Uterus (tissue), 4 donors: ENCODE data around the gene B4GAT1. TPM values are rescaled to one million over a fixed set of nuclear protein-coding genes. Genes with fewer than 3 reads are reported as not detected.
A peak's percentile ranks its signal among the peaks of the same experiment; 100 is the strongest.

Source experiments
- DNase-seq, 2 donors: peaks; one replicate each; pipeline ENCODE4 v3.0.0-alpha.2; 2019 to 2020
- H3K27ac ChIP-seq, 2 donors: fragments of 200-600 bp; sonication (generic); 1 replicate in 1 of 2; 2 replicates in 1 of 2; pipeline ENCODE4 v1.5.1; 2016 to 2018
- H3K27me3 ChIP-seq, 2 donors: fragments of 200-600 bp; sonication (generic); one replicate each; pipeline ENCODE4 v1.5.1; 2018 to 2019; ENCODE audit warnings: control low read depth in 1 of 2
- H3K36me3 ChIP-seq, 2 donors: fragments of 200-600 bp; sonication (generic); one replicate each; pipeline ENCODE4 v1.5.1; 2019; ENCODE audit warnings: control low read depth in 1 of 2
- H3K4me1 ChIP-seq, 2 donors: fragments of 200-600 bp; sonication (generic); one replicate each; pipeline ENCODE4 v1.5.1; 2018 to 2019; ENCODE audit warnings: control low read depth in 1 of 2
- H3K4me3 ChIP-seq, 2 donors: fragments of 200-600 bp; sonication (generic); 1 replicate in 1 of 2; 2 replicates in 1 of 2; pipeline ENCODE4 v1.5.1; 2018 to 2019; ENCODE audit warnings: mild to moderate bottlenecking in 1 of 2
- H3K9me3 ChIP-seq, 2 donors: fragments of 200-600 bp; sonication (generic); one replicate each; pipeline ENCODE4 v1.5.1; 2019; ENCODE audit warnings: control low read depth in 1 of 2
- POLR2A ChIP-seq, 2 donors: fragments of 450-650 bp; IDR thresholded peaks; one replicate each; pipeline ENCODE4 v1.6.1; 2016; ENCODE audit warnings: antibody characterized with exemption in 2 of 2, mild to moderate bottlenecking in 1 of 2, moderate library complexity in 1 of 2
- intact Hi-C: fragments of 100-400 bp; cut with DNase I; formaldehyde crosslinking; loops from one replicate; pipeline ENCODE4 v1.15.1; 2023; ENCODE audit warnings: low total_unique reads
- total RNA-seq, 4 donors: library from RNA; depleted of rRNA in 3 of 4; stranded (reverse); fragments of >200 nt in 3 of 4; gene quantifications; one replicate each; pipeline versions ENCODE4 v1.1.0 to v1.2.4, GENCODE V29; 2014 to 2023
- TF ChIP-seq, protein P1 (sequence below), 4 experiments: fragments of 200-600 bp in 2 of 4; fragments of 450-650 bp in 2 of 4; sonication (generic) in 2 of 4; IDR thresholded peaks; one replicate each; pipeline ENCODE4 v1.5.1; 2016 to 2019; ENCODE audit warnings: antibody characterized with exemption in 4 of 4, mild to moderate bottlenecking in 2 of 4, moderate library complexity in 1 of 4
- donor health status: DM: yes; HTN: yes; CAD: no.

B4GAT1 gene
- total RNA-seq, result 10 to 100 TPM; 13.2 to 44.8 (median 26.2) TPM

DNA sequence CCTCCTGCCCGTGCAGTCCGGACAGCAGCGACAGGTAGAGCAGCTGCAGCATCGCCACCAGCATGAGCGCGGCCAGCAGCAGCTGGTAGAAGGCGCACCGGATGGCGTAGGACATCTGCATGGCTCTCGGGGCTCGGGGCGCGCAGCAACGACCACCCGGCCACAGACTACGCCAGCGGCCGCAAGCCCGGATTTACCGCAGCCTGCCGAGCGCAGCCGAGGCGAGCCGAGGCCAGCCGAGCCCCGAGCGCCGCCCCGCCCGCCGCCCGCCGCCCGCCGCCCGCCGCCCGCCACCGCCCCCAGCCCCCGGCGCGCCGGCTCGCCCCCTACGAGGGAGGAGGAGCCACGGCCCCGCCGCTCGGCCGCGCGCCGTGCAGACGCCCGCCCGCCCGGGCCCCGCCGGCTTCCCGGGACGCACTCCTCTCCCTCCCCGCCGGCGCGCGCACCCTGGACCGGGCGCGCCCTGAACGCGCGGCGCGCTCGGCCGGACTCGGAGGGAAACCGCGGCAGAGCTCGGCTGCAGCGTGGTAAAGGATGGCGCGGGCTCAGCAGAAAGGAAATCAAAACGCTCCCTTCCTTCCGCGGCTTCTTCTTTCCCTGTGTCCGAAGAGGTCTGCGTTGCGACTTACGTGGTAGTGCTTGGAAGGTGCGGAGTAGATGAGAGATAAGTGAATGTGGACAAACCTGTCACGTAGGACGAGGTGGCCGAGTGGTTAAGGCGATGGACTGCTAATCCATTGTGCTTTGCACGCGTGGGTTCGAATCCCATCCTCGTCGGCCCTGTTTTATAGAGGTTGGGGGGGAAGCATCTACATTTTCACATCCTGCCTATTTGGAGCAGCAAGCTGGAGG, at the start of gene B4GAT1:
B4GAT1 (minus strand) TSS at position 205 of the 852 bp plus-strand sequence; CDS start at position 121, 84 bp downstream.
- Histone ChIP-seq H3K27me3 (no peaks in the 10 kb centered on the region), H3K4me1 (peaks cover 12 to 13% of the 10 kb centered on the region in 2 donors), H3K4me3 (peak within 1 kb of the TSS; percentile 94), H3K27ac (peak within 1 kb of the TSS; percentile 90 to 95), H3K9me3 (no peaks in the 10 kb centered on the region), H3K36me3 (no peaks in the 10 kb centered on the region)
- TF ChIP-seq POLR2A (IDR thresholded peaks at IDR 0.05), result peak in 1 of 2 donors; percentile 51
- TF ChIP-seq, protein P1, sequence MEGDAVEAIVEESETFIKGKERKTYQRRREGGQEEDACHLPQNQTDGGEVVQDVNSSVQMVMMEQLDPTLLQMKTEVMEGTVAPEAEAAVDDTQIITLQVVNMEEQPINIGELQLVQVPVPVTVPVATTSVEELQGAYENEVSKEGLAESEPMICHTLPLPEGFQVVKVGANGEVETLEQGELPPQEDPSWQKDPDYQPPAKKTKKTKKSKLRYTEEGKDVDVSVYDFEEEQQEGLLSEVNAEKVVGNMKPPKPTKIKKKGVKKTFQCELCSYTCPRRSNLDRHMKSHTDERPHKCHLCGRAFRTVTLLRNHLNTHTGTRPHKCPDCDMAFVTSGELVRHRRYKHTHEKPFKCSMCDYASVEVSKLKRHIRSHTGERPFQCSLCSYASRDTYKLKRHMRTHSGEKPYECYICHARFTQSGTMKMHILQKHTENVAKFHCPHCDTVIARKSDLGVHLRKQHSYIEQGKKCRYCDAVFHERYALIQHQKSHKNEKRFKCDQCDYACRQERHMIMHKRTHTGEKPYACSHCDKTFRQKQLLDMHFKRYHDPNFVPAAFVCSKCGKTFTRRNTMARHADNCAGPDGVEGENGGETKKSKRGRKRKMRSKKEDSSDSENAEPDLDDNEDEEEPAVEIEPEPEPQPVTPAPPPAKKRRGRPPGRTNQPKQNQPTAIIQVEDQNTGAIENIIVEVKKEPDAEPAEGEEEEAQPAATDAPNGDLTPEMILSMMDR (IDR thresholded peaks at IDR 0.05), result peak in 2 of 4 experiments; percentile 2 to 10
- DNase-seq, result peak; percentile 90 to 92
- intact Hi-C loops, result no loop called here

DNA sequence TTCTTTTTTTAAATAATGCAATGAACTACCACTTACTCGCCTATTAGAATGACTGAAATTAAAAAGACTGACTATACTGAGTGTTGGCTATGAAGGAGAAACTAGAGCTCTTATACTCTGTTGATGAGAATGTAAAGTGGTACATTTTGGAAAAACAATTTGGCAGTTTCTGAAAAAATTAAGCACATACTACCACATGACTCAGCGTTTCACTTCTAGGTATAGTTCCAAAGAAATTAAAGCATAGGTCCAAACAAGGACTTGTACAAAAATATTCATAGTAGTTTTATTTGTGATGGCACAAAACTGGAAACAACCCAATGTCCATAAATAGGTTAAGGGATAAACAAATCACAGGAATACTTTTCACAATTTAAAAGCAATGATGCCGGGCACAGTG, 46.5 kb upstream of the B4GAT1 start:
- no peaks in the 10 kb centered on the region for H3K36me3 ChIP-seq
- no peak overlapping the region for H3K4me3 ChIP-seq
- intact Hi-C loops, result no loop called here
- H3K9me3 ChIP-seq, result no peaks in the 10 kb centered on the region
- H3K27ac ChIP-seq, result no peak overlapping the region
- H3K27me3 ChIP-seq, result no peaks in the 10 kb centered on the region
- no peak for TF ChIP-seq POLR2A (IDR thresholded peaks at IDR 0.05)
- TF ChIP-seq, protein P1 (IDR thresholded peaks at IDR 0.05), result no peak
- no peak for DNase-seq
- no peaks in the 10 kb centered on the region for H3K4me1 ChIP-seq

DNA sequence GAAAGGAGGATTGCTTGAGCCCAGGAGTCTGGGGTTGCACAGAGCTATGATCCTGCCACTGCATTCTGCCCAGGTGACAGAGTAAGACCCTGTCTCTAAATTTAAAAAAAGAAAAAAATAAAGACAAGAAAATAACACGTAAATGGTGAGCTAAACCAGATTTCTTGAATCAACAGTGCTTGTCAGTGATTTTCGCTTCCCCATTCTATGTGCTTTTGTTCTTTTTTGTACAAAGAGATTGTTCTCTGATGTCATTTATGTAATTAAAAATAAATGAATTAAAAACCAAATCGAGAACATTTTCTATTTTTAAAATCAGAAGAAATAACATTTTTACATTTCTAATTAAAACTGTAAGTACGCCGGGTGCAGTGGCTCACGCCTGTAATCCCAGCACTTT, 43.9 kb upstream of the B4GAT1 start:
- no peak overlapping the region for H3K4me3 ChIP-seq
- TF ChIP-seq, protein P1 (IDR thresholded peaks at IDR 0.05), result no peak
- TF ChIP-seq POLR2A (IDR thresholded peaks at IDR 0.05), result no peak
- no peaks in the 10 kb centered on the region for H3K9me3 ChIP-seq
- no peak overlapping the region for H3K27ac ChIP-seq
- H3K27me3 ChIP-seq, result no peaks in the 10 kb centered on the region
- H3K36me3 ChIP-seq, result no peaks in the 10 kb centered on the region
- no peaks in the 10 kb centered on the region for H3K4me1 ChIP-seq
- intact Hi-C loops, result no loop called here
- DNase-seq, result no peak

DNA sequence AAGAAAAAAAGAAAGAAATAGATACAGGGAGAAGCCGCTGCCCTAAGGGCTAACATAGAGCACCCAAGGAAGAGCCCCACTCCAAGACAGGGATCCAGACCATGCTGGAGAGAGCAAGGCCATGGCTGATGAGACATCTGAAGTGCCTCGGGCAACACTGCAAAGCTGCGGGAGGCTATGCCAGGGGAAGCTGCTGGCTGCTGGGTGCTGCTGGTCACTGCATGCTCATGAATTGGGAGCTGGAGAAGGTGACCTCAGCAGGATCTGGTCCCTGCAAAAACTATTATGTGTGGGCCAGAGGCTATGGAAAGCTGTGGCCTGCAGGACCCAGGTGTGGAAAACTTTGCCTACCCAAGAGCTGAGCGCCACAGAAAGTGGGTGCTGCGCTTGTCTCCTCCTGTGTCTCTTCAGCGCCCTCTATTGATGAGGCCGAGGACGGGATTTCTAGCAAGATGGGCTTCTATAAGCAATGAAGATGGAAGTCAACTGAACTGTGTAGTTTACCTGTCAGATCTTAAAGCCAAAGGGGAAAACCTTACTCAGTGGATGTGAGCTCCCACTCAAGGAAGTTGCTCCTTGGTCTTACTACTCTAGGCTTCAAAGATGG, 41.5 kb upstream of the B4GAT1 start:
- H3K9me3 ChIP-seq, result no peaks in the 10 kb centered on the region
- H3K4me3 ChIP-seq, result no peak overlapping the region
- H3K27me3 ChIP-seq, result no peaks in the 10 kb centered on the region
- DNase-seq, result no peak
- H3K4me1 ChIP-seq, result no peaks in the 10 kb centered on the region
- H3K36me3 ChIP-seq, result no peaks in the 10 kb centered on the region
- no peak overlapping the region for H3K27ac ChIP-seq
- no peak for TF ChIP-seq POLR2A (IDR thresholded peaks at IDR 0.05)
- TF ChIP-seq, protein P1 (IDR thresholded peaks at IDR 0.05), result peak in 3 of 4 experiments; percentile 22 to 33 (median 31)
- intact Hi-C loops, result no loop called here
